H1 (cell line): ENCODE results near the gene SPATA31C2. TPM values are rescaled to one million over a fixed set of nuclear protein-coding genes. Genes with fewer than 3 reads are reported as not detected.

Experiments used
- CTCF ChIA-PET: fragments of 300-600 bp; sonication (Branson Sonifier 250); formaldehyde crosslinking; loops from one replicate; lab custom pipeline; 2021; ENCODE audit not compliant: partially characterized antibody; lab: Charles Lee
- POLR2A ChIA-PET: fragments of 300-600 bp; sonication (Branson Sonifier 250); formaldehyde crosslinking; loops from one replicate; lab custom pipeline; 2021; ENCODE audit warnings: inconsistent platforms; ENCODE audit not compliant: partially characterized antibody; lab: Charles Lee
- DNase-seq, 2 experiments: peaks; one replicate each; pipeline versions ENCODE4 v3.0.0 to v3.0.0-alpha.2; 2010 to 2022; ENCODE audit warnings: low spot score in 2 of 2, low read depth in 1 of 2, mixed read lengths in 1 of 2
- FAIRE-seq: peaks from 2 replicates; lab custom pipeline; 2011; peaks lifted over from hg19 to GRCh38; lab: Jason Lieb, UNC
- H2AFZ ChIP-seq: 2 replicates; pipeline ENCODE4 v1.8.1; 2012; ENCODE audit warnings: low read length, inconsistent platforms
- H2AK5ac ChIP-seq: 2 replicates; pipeline ENCODE4 v1.6.1; 2013; ENCODE audit warnings: low read depth, low read length
- H2BK120ac ChIP-seq: replicated peaks from 2 replicates; pipeline ENCODE3; 2013; ENCODE audit warnings: low read depth, low read length, inconsistent platforms
- H2BK12ac ChIP-seq: 2 replicates; pipeline ENCODE4 v1.6.1; 2013; ENCODE audit warnings: low read depth, low read length
- H2BK15ac ChIP-seq: 2 replicates; pipeline ENCODE4 v1.6.1; 2013; ENCODE audit warnings: low read length
- H2BK20ac ChIP-seq: 2 replicates; pipeline ENCODE4 v1.6.1; 2013; ENCODE audit warnings: low read length
- H2BK5ac ChIP-seq: 2 replicates; pipeline ENCODE4 v1.6.1; 2013; ENCODE audit warnings: low read depth, low read length
- H3K14ac ChIP-seq: 2 replicates; pipeline ENCODE4 v1.6.1; 2013; ENCODE audit warnings: inconsistent platforms; ENCODE audit not compliant: insufficient read length
- H3K18ac ChIP-seq: 2 replicates; pipeline ENCODE4 v1.6.1; 2013; ENCODE audit warnings: low read length; ENCODE audit errors: extremely low read depth
- H3K23ac ChIP-seq: 2 replicates; pipeline ENCODE4 v1.6.1; 2013; ENCODE audit warnings: inconsistent platforms; ENCODE audit not compliant: insufficient read length
- H3K23me2 ChIP-seq: 2 replicates; pipeline ENCODE4 v1.6.1; 2013; ENCODE audit warnings: low read depth, low read length
- H3K27ac ChIP-seq: 2 replicates; pipeline ENCODE4 v1.6.1; 2011; ENCODE audit warnings: low read depth, low read length, inconsistent platforms
- H3K27me3 ChIP-seq, 4 experiments: replicated peaks in 1 of 4; 1 replicate in 1 of 4; 2 replicates in 3 of 4; pipeline versions ENCODE4 v1.6.1 to v1.8.1; 2011 to 2013; ENCODE audit warnings: low read length in 3 of 4, mild to moderate bottlenecking in 3 of 4, inconsistent platforms in 2 of 4, mixed read lengths in 2 of 4, moderate library complexity in 1 of 4; ENCODE audit not compliant: control insufficient read depth in 3 of 4, insufficient read depth in 3 of 4; ENCODE audit errors: extremely low read depth in 1 of 4
- H3K36me3 ChIP-seq, 4 experiments: 2 replicates each; pipeline versions ENCODE4 v1.6.1 to v1.8.1; 2011 to 2013; ENCODE audit warnings: mild to moderate bottlenecking in 4 of 4, low read length in 3 of 4, moderate library complexity in 2 of 4, control low read depth in 1 of 4, inconsistent platforms in 1 of 4; ENCODE audit not compliant: insufficient read depth in 4 of 4, control insufficient read depth in 2 of 4
- H3K4ac ChIP-seq: replicated peaks from 2 replicates; pipeline ENCODE3; 2013; ENCODE audit warnings: low read length, low read depth, mixed read lengths, inconsistent platforms; ENCODE audit not compliant: insufficient read length
- H3K4me1 ChIP-seq, 4 experiments: replicated peaks in 1 of 4; 1 replicate in 1 of 4; 2 replicates in 3 of 4; pipeline versions ENCODE4 v1.6.1 to v1.8.1; 2011 to 2013; ENCODE audit warnings: low read length in 3 of 4, inconsistent platforms in 2 of 4, mixed read lengths in 1 of 4; ENCODE audit not compliant: insufficient read depth in 4 of 4, control insufficient read depth in 3 of 4
- H3K4me2 ChIP-seq, 2 experiments: 2 replicates each; pipeline versions ENCODE4 v1.6.1 to v1.8.1; 2011 to 2013; ENCODE audit warnings: low read depth in 2 of 2, low read length in 2 of 2, control low read depth in 1 of 2, inconsistent platforms in 1 of 2, mild to moderate bottlenecking in 1 of 2; ENCODE audit not compliant: insufficient read depth in 1 of 2
- H3K4me3 ChIP-seq, 4 experiments: fragments of 200-600, 300-600 bp in 1 of 4; sonication (generic), shearing (Covaris generic), sonication (Bioruptor Twin) in 1 of 4; 2 replicates each; pipeline versions ENCODE4 v1.5.1 to v1.8.1; 2011 to 2016; ENCODE audit warnings: low read length in 4 of 4, low read depth in 3 of 4, control low read depth in 2 of 4, inconsistent platforms in 2 of 4, mild to moderate bottlenecking in 2 of 4, mixed read lengths in 1 of 4, moderate library complexity in 1 of 4; ENCODE audit not compliant: insufficient read depth in 2 of 4; ENCODE audit errors: extremely low read depth in 1 of 4
- H3K56ac ChIP-seq: replicated peaks from 2 replicates; pipeline ENCODE3; 2013; ENCODE audit warnings: low read depth, mild to moderate bottlenecking, mixed read lengths, low read length, inconsistent platforms; ENCODE audit not compliant: insufficient read length
- H3K79me1 ChIP-seq: 2 replicates; pipeline ENCODE4 v1.6.1; 2013; ENCODE audit warnings: low read depth, low read length, control low read depth
- H3K79me2 ChIP-seq, 2 experiments: 2 replicates each; pipeline versions ENCODE4 v1.6.1 to v1.8.1; 2012 to 2013; ENCODE audit warnings: low read length in 2 of 2, mild to moderate bottlenecking in 2 of 2, inconsistent platforms in 1 of 2; ENCODE audit not compliant: insufficient read depth in 2 of 2, control insufficient read depth in 1 of 2
- H3K9ac ChIP-seq, 4 experiments: replicated peaks in 1 of 4; 1 replicate in 1 of 4; 2 replicates in 3 of 4; pipeline versions ENCODE4 v1.6.1 to v1.8.1; 2011 to 2013; ENCODE audit warnings: low read depth in 3 of 4, low read length in 3 of 4, control low read depth in 2 of 4, mild to moderate bottlenecking in 2 of 4, moderate library complexity in 2 of 4, inconsistent platforms in 1 of 4; ENCODE audit errors: extremely low read depth in 1 of 4
- H3K9me3 ChIP-seq, 2 experiments: 2 replicates each; pipeline versions ENCODE4 v1.6.1 to v1.8.1; 2012 to 2013; ENCODE audit warnings: mild to moderate bottlenecking in 2 of 2, moderate library complexity in 2 of 2, control low read depth in 1 of 2, inconsistent platforms in 1 of 2, low read depth in 1 of 2, low read length in 1 of 2, mixed read lengths in 1 of 2; ENCODE audit not compliant: insufficient read depth in 2 of 2
- H4K20me1 ChIP-seq, 2 experiments: replicated peaks in 1 of 2; 2 replicates each; pipeline versions ENCODE3 to v1.8.1; 2011 to 2013; ENCODE audit warnings: inconsistent platforms in 2 of 2, low read length in 2 of 2, mild to moderate bottlenecking in 1 of 2; ENCODE audit not compliant: insufficient read depth in 2 of 2, control insufficient read depth in 1 of 2
- H4K5ac ChIP-seq: 2 replicates; pipeline ENCODE4 v1.6.1; 2013; ENCODE audit warnings: low read length, low read depth, mixed read lengths, inconsistent platforms; ENCODE audit not compliant: insufficient read length
- H4K8ac ChIP-seq: 2 replicates; pipeline ENCODE4 v1.8.0; 2013; ENCODE audit warnings: mild to moderate bottlenecking, moderate library complexity, low read length, inconsistent platforms; ENCODE audit not compliant: insufficient read depth; ENCODE audit errors: extremely low read depth
- H4K91ac ChIP-seq: replicated peaks from 2 replicates; pipeline ENCODE3; 2013; ENCODE audit warnings: low read length, mixed read lengths, inconsistent platforms; ENCODE audit not compliant: insufficient read length
- CBX8 ChIP-seq: fragments of 300-800, 300-1000 bp; sonication (generic); IDR thresholded peaks from 2 replicates; pipeline ENCODE4 v1.7.1; 2016; ENCODE audit warnings: low read depth, low read length, borderline replicate concordance
- CEBPB ChIP-seq: IDR thresholded peaks from 2 replicates; pipeline ENCODE4 v1.6.1; 2012; ENCODE audit warnings: low read depth, low read length
- EGR1 ChIP-seq: IDR thresholded peaks from 2 replicates; pipeline ENCODE4 v1.6.1; 2011; ENCODE audit warnings: low read depth, low read length, borderline replicate concordance
- HDAC2 ChIP-seq, 2 experiments: fragments of 300-600 bp in 1 of 2; sonication (generic) in 1 of 2; IDR thresholded peaks; 2 replicates each; pipeline ENCODE4 v1.6.1; 2011 to 2012; ENCODE audit warnings: low read depth in 2 of 2, low read length in 2 of 2, mild to moderate bottlenecking in 2 of 2, moderate library complexity in 2 of 2, borderline replicate concordance in 1 of 2, inconsistent platforms in 1 of 2
- HDAC6 ChIP-seq: IDR thresholded peaks from one replicate; pipeline ENCODE4 v1.7.1; 2012; ENCODE audit warnings: low read depth, mild to moderate bottlenecking, inconsistent platforms, low read length, moderate library complexity
- POLR2AphosphoS5 ChIP-seq: IDR thresholded peaks from 2 replicates; pipeline ENCODE4 v1.6.1; 2011; ENCODE audit warnings: low read depth, low read length
- RBBP5 ChIP-seq: IDR thresholded peaks from 2 replicates; pipeline ENCODE4 v1.7.1; 2012; ENCODE audit warnings: low read depth, mild to moderate bottlenecking, inconsistent platforms, low read length, moderate library complexity, borderline replicate concordance
- RNF2 ChIP-seq: fragments of 200-900, 300-1000 bp; sonication (generic); IDR thresholded peaks from 2 replicates; pipeline ENCODE4 v1.7.1; 2016; ENCODE audit warnings: borderline replicate concordance, low read depth, mild to moderate bottlenecking, antibody characterized with exemption, low read length; ENCODE audit not compliant: poor library complexity, severe bottlenecking; ENCODE audit errors: missing control alignments
- SIN3A ChIP-seq, 2 experiments: IDR thresholded peaks in 1 of 2; conservative IDR thresholded peaks in 1 of 2; 2 replicates each; pipeline ENCODE4 v1.6.1; 2011 to 2012; ENCODE audit warnings: low read length in 2 of 2, improper control_type of control experiment in 1 of 2, low read depth in 1 of 2, mild to moderate bottlenecking in 1 of 2
- SIX5 ChIP-seq: IDR thresholded peaks from 2 replicates; pipeline ENCODE4 v1.6.1; 2011; ENCODE audit warnings: mild to moderate bottlenecking, low read depth, low read length
- TAF7 ChIP-seq: optimal IDR thresholded peaks from 2 replicates; pipeline ENCODE3; 2011; ENCODE audit warnings: low read depth, mild to moderate bottlenecking, inconsistent platforms, low read length, moderate library complexity, borderline replicate concordance
- TBP ChIP-seq: IDR thresholded peaks from 2 replicates; pipeline ENCODE4 v1.6.1; 2011; ENCODE audit warnings: low read depth, low read length, improper control_type of control experiment
- WGBS, 2 experiments: shearing (Covaris generic) in 1 of 2; methylation state at CpG; one replicate each; pipeline versions ENCODE4 v1.1.6 to v1.1.7; 2013 to 2015; ENCODE audit warnings: low lambda C conversion rate in 2 of 2, mixed read lengths in 2 of 2, inconsistent platforms in 1 of 2, low coverage in 1 of 2, missing lambda C conversion rate in 1 of 2; ENCODE audit not compliant: insufficient replicate concordance in 2 of 2, insufficient coverage in 1 of 2, insufficient read length in 1 of 2; ENCODE audit errors: extremely low coverage in 1 of 2, missing lambda C conversion rate in 1 of 2; 5-methylcytosine and 5-hydroxymethylcytosine counted together
- polyA plus RNA-seq, 7 experiments: library from polyadenylated mRNA; depleted of rRNA in 3 of 7; stranded (reverse) in 5 of 7; unstranded in 2 of 7; fragments of >200 nt in 5 of 7; fragments of 200-250 nt in 2 of 7; gene quantifications; 1 replicate in 5 of 7; 2 replicates in 1 of 7; 4 replicates in 1 of 7; pipeline versions ENCODE4 v1.2.1 to v1.2.3, GENCODE V29; 2011 to 2013; ENCODE audit warnings: missing spikeins in 2 of 7, mixed read lengths in 2 of 7
- total RNA-seq: library from RNA; stranded (reverse); fragmentation: NEBNext Ultra II Directional; extraction: Animal tissue kit (Norgen Biotek cat#: 25700); gene quantifications from 2 replicates; pipeline ENCODE4 v1.2.1, GENCODE V29; 2021

Gene SPATA31C2
- total and polyA plus RNA-seq, 2 of the 8 experiments (the other 6 are each of a cell fraction or from before 2014, with no cell fraction given), result 0.17 to 0.20 TPM

DNA sequence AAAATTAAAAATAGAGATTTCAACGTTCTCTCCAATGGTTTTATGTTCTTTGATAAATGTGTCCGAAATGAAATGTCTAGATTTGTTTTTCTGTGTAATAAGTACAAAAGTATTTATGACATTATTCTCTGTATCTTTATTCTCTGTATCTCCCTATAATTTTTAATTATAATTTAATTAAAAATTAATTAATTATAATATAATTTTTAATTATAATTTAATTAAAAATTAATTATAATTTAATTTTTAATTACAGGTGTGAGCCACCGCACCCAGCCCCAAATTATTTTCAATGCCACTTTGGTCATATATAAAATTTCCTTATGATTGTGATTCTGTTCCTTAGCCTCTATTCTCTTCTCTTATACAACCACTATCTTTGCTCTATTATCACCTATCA, 28.2 kb downstream of the SPATA31C2 start:
- CTCF ChIA-PET, result no interaction called here
- 94% methylated on average over 3 of the region's 3 CpGs; no CpG with 5 or more reads in 1 of the 2 experiments for WGBS, 2 experiments

More for the DNA sequence above, 28.2 kb downstream of the SPATA31C2 start:
- Histone ChIP-seq H3K4ac (no peak overlapping the region), H3K4me3 (no peak overlapping the region), H3K79me1 (no peaks in the 10 kb centered on the region), H3K23ac (no peak overlapping the region), H3K27me3 (peaks cover 0 to 4% (median 0%) of the 10 kb centered on the region in 4 experiments; a peak in 1 of 7 replicates), H3K36me3 (no peaks in the 10 kb centered on the region), H3K56ac (no peak overlapping the region), H3K9me3 (no peaks in the 10 kb centered on the region; a peak in 1 of 4 replicates), H2BK120ac (no peak overlapping the region), H3K18ac (no peak overlapping the region), H3K4me1 (peaks cover 0 to 3% (median 0%) of the 10 kb centered on the region in 4 experiments; a peak in 1 of 7 replicates), H3K27ac (no peak overlapping the region), H2AFZ (no peak overlapping the region), H2AK5ac (no peak overlapping the region), H4K5ac (no peak overlapping the region), H3K4me2 (no peak overlapping the region), H3K14ac (no peak overlapping the region), H2BK5ac (no peak overlapping the region), H4K20me1 (no peaks in the 10 kb centered on the region), H2BK20ac (no peak overlapping the region), H4K8ac (no peak overlapping the region), H3K79me2 (no peaks in the 10 kb centered on the region), H4K91ac (no peak overlapping the region), H3K9ac (no peak overlapping the region), H3K23me2 (no peaks in the 10 kb centered on the region), H2BK12ac (no peak overlapping the region), H2BK15ac (no peak overlapping the region)
- DNase-seq (no peak), FAIRE-seq (no peak)
- POLR2A ChIA-PET, result no interaction called here
- TF ChIP-seq EGR1 (no peak), RBBP5 (no peak), HDAC6 (no peak), POLR2AphosphoS5 (no peak), SIX5 (no peak), RNF2 (no peak), HDAC2 (IDR thresholded peaks at IDR 0.05; ENCODE audit: borderline replicate concordance in 1 of 2, low read depth in 2 of 2, low read length in 2 of 2) (no peak), CEBPB (no peak), TBP (no peak), SIN3A (conservative IDR thresholded peaks at IDR 0.05 in 1 of 2, IDR thresholded peaks at IDR 0.05 in 1 of 2; ENCODE audit: low read depth in 1 of 2, low read length in 2 of 2) (no peak), CBX8 (no peak), TAF7 (no peak)
